ENCODE data around the gene FAM107B.

FAM107B gene

DNA sequence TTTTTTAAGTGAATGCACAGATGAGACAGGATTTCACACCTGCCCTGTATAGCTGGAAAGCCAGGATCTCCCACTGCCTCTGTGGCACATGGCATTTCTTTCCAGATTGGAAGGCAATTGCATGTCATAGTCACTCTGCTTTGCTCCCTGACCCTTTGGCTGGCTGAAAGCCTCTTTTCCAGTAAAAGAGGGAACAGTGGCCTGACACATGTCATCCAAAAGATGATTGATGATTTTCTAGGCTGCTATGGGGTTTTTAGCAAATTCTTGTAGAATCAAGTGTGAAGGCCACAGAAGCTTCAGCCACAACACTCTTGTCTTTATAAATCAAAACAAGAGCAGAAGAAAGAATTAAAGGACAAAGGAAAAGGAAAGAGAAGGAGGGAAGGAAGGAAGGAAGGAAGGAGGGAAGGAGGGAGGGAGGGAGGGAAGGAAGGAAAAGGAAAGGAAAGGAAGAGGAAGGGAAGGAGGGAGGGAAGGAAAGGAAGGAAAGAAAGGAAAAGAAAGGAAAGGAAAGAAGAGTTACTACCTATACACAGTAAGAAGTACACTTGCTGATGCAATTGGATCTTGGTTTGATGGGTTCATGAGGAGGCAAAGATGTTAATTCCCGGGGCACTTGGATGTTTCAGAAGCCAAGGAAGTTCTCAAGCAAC is 285.0 kb downstream of the FAM107B start:
- no peak for DNase-seq (ENCODE audit: low read depth)

- DNase-seq (ENCODE audit: low read depth) = no peak
These were observed 287.2 kb downstream of the FAM107B start for GRCh38 chr10:14487488-14487883.

- no peak for DNase-seq (ENCODE audit: low read depth)
These were observed 287.8 kb downstream of the FAM107B start for GRCh38 chr10:14486777-14487487.

DNA sequence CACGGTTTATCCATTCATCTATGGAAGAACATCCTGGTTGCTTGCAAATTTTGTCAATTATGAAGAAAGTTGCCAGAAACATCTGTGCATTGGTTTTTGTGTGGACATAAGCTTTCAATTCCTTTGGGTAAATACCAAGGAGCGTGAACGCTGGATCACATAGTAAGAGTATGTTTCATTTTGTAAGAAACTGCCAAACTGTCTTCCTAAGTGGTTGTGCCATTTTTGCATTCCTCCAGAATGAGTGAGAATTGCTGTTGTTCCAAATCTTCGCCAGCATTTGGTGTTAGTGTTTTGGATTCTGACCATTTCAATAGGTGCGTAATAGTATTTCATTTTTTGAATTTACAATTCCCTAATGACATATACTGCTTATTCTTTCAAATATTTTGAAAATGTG is 288.7 kb downstream of the FAM107B start:
- no peak for DNase-seq (ENCODE audit: low read depth)

DNA sequence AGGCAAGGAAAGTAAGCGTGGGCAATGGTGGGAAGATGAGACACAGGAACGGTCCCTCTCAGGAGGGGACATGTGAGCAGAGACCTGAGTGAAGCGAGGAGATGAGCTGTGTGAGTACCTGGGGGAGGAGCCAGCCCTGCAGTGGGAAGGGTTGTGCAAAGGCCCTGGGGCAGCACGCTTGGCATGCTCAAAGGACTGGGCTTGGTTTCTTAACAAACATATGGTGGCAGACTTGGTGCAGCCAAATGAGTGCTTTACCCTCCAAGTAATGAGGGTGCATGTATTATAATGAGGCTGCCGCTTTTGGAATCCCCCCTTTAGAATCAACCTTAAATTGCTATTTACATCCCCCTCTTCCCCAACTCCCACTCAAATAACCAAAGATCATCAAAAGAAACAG is 291.3 kb downstream of the FAM107B start:
- no peak for DNase-seq (ENCODE audit: low read depth)

DNA sequence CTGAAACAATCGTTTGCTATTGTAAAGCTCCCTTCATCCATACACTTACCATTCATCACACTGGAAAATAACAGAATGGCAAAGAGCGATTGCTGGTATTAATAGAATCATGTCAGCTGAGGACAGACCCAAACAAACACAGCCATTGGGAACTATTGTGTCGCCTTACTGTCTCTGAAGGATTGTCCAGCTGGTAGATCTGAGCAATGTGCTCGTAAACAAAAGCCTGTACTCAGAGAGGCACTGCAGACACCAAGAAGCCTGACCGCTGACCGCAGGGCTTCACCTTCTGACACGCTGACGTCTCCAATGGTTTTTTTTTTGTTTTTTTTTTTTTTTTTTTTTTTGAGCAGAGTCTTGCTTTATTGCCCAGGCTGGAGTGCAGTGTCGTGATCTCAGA is 292.9 kb downstream of the FAM107B start:
- no peak for DNase-seq (ENCODE audit: low read depth)

GRCh38 chr10:14481014-14481413 is 293.7 kb downstream of the FAM107B start:
- no peak for DNase-seq (ENCODE audit: low read depth)

DNA sequence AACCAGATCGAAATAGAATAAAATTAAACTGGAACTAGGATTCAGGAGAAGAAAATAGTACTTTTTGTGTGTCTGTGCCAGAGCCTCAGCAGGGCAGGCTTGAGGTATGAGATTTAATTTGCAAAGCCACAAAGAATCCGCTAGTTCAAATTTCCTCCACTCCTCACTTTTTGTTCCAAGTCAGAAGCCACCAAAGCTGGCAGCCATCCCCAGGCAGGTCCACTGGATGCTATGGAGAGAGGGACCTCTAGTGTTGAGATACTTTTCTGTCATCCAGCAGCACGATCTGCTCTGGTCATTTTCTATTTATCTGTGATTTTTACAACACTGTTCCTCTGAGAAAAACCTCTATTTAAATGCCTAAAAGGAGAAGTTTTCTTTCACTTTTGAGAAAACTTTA is 296.1 kb downstream of the FAM107B start:
- no peak for DNase-seq (ENCODE audit: low read depth)

- DNase-seq (ENCODE audit: low read depth) = no peak
These were observed 296.5 kb downstream of the FAM107B start for GRCh38 chr10:14478201-14478600.

DNA sequence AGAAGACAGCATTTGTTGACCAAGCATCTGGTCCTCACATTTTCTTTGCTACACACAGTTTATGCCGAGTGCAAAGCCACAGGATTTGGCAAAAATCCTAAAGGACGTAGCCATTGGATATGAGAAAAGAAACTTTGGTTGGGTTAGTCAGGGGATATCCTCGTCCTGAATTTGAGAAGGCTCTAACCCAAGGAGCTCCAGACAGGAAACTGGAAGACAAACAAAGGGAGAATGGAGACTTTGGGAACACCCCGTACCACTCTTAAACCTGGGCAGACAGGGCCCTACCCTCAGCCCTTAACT is 297.3 kb downstream of the FAM107B start:
- DNase-seq (ENCODE audit: low read depth) = no peak

GRCh38 chr10:14476641-14477407 is 297.9 kb downstream of the FAM107B start:
- no peak for DNase-seq (ENCODE audit: low read depth)

DNA sequence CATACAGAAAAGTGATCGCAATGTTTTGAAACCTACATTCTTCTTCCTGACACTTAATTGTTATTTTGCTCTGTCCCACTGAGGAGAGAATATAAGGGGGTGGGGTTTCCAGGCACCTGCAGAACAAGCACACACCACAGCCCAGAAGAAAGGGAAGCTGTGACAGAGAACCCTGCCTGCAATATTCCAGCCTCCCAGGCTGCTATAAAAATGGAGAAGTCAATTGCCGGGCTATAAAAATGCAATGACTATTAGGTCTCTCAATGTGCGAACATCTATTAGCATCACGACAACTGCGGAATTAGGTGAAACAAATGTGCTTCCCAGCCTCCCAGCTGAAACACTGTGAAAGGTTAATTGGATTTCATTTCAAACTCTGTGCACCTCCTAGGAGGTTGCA is 298.7 kb downstream of the FAM107B start:
- DNase-seq (ENCODE audit: low read depth) = no peak

DNA sequence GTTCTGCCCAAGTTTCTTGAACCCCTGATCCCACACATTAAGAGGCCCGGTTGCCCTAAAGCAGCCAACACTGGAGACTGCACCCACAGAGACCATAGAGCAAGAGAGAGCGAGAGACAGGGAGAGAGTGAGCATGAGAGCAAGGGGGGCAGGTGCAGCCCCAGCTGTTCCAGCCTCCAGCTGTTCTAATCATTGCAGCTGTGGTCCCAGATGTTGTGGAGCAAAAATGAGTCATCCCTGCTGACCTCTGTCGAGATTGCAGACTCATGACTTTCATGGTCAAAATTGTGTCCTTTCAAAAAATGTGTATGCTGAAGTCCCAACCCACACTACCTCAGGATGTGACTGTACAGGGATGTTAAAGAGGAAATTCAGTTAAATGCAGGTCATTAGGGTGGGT is 300.0 kb downstream of the FAM107B start:
- no peak for DNase-seq (ENCODE audit: low read depth)

- DNase-seq (ENCODE audit: low read depth) = no peak
These were observed 303.8 kb downstream of the FAM107B start for GRCh38 chr10:14470920-14471319.

DNA sequence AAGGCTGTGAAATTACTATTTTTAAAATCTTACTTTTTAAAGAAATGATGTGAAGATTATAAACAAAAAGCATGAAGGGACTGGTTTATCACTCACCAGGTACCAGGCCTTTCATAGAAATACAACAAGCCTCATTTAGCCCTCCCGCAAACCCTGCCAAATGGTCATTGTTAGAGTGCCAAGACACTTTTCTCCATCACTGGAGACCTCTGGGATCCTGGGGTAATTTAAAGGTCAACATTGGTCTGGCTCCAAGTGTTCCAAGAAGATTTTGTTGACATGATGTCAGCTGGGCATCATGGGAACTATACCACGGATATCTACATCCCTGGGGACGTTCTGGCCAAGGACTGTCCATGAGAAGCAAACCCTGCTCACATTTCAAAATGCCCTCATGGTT is 306.0 kb downstream of the FAM107B start:
- DNase-seq (ENCODE audit: low read depth) = no peak
